ENCODE results near the gene SLC39A6. TPM values are rescaled to one million over a fixed set of nuclear protein-coding genes. Genes with fewer than 3 reads are reported as not detected.

The SLC39A6 gene
- total RNA-seq, 6 experiments from 2014 or later, result 62.4 to 76.4 (median 71.1) TPM

DNA sequence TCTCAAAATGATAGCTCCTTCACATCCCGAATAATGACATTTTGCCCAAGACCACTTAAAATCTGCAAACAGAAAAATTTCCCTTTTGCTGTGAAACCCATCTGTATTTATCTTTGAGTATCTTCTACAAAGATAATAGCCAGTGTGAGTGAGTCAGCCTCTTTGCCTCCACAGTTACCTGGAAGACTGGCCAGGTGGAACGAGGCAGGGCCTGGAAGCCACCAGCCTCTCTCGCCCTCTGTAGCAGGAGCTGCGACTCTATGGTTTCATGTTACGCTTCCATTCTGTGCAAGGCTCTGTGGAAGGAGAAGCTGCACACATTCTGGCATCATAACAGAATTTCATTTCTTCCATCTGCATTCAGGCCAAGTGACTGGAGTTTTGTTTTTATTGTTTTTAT, 10.1 kb upstream of the SLC39A6 start:
- Mint-ChIP-seq H3K9me3 (no peaks in the 10 kb centered on the region), H3K36me3 (ENCODE audit: low read depth) (peaks cover 23% of the 10 kb centered on the region), H3K27me3 (ENCODE audit: insufficient read depth) (no peaks in the 10 kb centered on the region), H3K27ac (no peak overlapping the region), H3K4me3 (no peak overlapping the region), H3K4me1 (ENCODE audit: low read depth) (peaks cover under 1% of the 10 kb centered on the region; the same call in 1 of the 2 replicates)
- no peak for DNase-seq
- no peak for TF ChIP-seq CTCF (IDR thresholded peaks at IDR 0.05)

DNA sequence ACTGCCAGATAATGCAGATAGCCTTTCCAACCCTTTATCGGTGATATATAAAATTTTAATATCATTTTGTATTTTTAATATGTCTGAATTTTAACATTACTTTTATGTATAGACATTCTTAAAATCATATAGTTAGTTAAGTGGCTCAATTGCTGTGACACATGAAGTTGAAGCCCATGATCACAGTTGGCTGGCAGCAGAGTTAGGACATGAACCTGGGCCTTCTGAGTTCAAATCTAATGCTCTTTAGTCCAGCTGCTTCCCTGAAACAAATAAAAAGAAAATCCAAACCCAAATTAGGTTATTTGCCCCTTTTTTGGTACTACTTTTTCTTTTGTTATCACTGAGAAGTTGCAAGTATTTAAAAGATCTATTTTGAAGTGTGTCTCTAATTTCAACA, 6.1 kb upstream of the SLC39A6 start:
- DNase-seq, result no peak
- Mint-ChIP-seq H3K4me1 (ENCODE audit: low read depth) (peaks cover 32% of the 10 kb centered on the region), H3K4me3 (no peak overlapping the region), H3K27ac (no peak overlapping the region), H3K27me3 (ENCODE audit: insufficient read depth) (no peaks in the 10 kb centered on the region), H3K36me3 (ENCODE audit: low read depth) (peaks cover 28% of the 10 kb centered on the region), H3K9me3 (no peaks in the 10 kb centered on the region)
- TF ChIP-seq CTCF (IDR thresholded peaks at IDR 0.05), result no peak

GRCh38 chr18:36132756-36133155, 3.6 kb upstream of the SLC39A6 start:
- TF ChIP-seq CTCF (IDR thresholded peaks at IDR 0.05), result no peak
- no peak for DNase-seq
- H3K36me3 Mint-ChIP-seq (ENCODE audit: low read depth), result peaks cover 19% of the 10 kb centered on the region
- no peaks in the 10 kb centered on the region for H3K9me3 Mint-ChIP-seq
- peak overlapping the region; percentile 25 for H3K27ac Mint-ChIP-seq
- H3K4me3 Mint-ChIP-seq, result 0 out of 2 replicates have a peak overlapping the region, but pooled peaks have one; percentile 98
- peaks cover 3% of the 10 kb centered on the region; the same call in 1 of the 2 replicates for H3K27me3 Mint-ChIP-seq (ENCODE audit: insufficient read depth)
- H3K4me1 Mint-ChIP-seq (ENCODE audit: low read depth), result peaks cover 38% of the 10 kb centered on the region

GRCh38 chr18:36131692-36132483, 2.7 kb upstream of the SLC39A6 start:
- H3K4me1 Mint-ChIP-seq (ENCODE audit: low read depth), result peaks cover 47% of the 10 kb centered on the region
- TF ChIP-seq CTCF (IDR thresholded peaks at IDR 0.05), result no peak
- DNase-seq, result no peak
- H3K27me3 Mint-ChIP-seq (ENCODE audit: insufficient read depth), result peaks cover 3% of the 10 kb centered on the region; the same call in 1 of the 2 replicates
- no peak overlapping the region; the same call in 1 of the 2 replicates for H3K27ac Mint-ChIP-seq
- H3K4me3 Mint-ChIP-seq, result peak overlapping the region; percentile 98
- no peaks in the 10 kb centered on the region for H3K9me3 Mint-ChIP-seq
- peaks cover 15% of the 10 kb centered on the region for H3K36me3 Mint-ChIP-seq (ENCODE audit: low read depth)

- Mint-ChIP-seq H3K4me1 (ENCODE audit: low read depth) (peaks cover 49% of the 10 kb centered on the region), H3K36me3 (ENCODE audit: low read depth) (peaks cover 10% of the 10 kb centered on the region), H3K9me3 (no peaks in the 10 kb centered on the region), H3K27ac (peak overlapping the region; percentile 93; the same call in 1 of the 2 replicates), H3K27me3 (ENCODE audit: insufficient read depth) (peaks cover 3% of the 10 kb centered on the region; the same call in 1 of the 2 replicates), H3K4me3 (peak overlapping the region; percentile 98)
- no peak for TF ChIP-seq CTCF (IDR thresholded peaks at IDR 0.05)
- no peak for DNase-seq
Measured at GRCh38 chr18:36130883-36131653, 1.9 kb upstream of the SLC39A6 start.

Data from HFFc6 (cell line).